ENCODE data around the gene IL1RAP. TPM values are rescaled to one million over a fixed set of nuclear protein-coding genes. Genes with fewer than 3 reads are reported as not detected.

The IL1RAP gene
- total and polyA plus RNA-seq, 2 experiments from 2014 or later = 3.6 to 5.0 TPM

DNA sequence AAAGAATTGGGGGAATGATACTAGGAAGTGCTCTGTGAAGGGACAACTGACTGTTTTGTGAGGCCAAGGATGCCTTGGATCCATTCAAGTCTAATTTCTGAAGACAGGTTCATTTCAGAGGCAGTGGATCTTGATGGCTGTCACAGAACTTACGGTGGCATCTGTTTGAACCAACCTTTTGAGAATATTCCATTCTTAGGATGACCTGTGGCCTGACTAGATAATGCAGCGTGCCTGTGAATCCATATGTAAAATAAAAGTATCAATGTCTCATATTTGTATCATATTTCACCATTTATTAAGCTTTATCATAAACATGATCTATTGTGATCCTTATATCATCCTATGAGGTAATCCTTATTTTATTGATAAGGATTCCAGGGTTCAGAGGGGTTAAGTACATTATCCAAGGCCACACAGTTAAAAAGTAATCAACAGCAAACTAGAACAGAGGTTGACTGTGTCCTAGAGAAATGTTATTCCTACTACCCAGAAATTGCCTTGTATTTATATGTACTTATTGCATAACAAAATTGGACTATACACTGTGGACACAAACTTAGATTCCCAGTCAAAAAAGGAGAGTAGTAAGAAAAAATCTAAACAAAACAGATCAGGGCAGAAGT lies 34.3 kb downstream of the IL1RAP start (continued):
- TF ChIP-seq, protein P1, sequence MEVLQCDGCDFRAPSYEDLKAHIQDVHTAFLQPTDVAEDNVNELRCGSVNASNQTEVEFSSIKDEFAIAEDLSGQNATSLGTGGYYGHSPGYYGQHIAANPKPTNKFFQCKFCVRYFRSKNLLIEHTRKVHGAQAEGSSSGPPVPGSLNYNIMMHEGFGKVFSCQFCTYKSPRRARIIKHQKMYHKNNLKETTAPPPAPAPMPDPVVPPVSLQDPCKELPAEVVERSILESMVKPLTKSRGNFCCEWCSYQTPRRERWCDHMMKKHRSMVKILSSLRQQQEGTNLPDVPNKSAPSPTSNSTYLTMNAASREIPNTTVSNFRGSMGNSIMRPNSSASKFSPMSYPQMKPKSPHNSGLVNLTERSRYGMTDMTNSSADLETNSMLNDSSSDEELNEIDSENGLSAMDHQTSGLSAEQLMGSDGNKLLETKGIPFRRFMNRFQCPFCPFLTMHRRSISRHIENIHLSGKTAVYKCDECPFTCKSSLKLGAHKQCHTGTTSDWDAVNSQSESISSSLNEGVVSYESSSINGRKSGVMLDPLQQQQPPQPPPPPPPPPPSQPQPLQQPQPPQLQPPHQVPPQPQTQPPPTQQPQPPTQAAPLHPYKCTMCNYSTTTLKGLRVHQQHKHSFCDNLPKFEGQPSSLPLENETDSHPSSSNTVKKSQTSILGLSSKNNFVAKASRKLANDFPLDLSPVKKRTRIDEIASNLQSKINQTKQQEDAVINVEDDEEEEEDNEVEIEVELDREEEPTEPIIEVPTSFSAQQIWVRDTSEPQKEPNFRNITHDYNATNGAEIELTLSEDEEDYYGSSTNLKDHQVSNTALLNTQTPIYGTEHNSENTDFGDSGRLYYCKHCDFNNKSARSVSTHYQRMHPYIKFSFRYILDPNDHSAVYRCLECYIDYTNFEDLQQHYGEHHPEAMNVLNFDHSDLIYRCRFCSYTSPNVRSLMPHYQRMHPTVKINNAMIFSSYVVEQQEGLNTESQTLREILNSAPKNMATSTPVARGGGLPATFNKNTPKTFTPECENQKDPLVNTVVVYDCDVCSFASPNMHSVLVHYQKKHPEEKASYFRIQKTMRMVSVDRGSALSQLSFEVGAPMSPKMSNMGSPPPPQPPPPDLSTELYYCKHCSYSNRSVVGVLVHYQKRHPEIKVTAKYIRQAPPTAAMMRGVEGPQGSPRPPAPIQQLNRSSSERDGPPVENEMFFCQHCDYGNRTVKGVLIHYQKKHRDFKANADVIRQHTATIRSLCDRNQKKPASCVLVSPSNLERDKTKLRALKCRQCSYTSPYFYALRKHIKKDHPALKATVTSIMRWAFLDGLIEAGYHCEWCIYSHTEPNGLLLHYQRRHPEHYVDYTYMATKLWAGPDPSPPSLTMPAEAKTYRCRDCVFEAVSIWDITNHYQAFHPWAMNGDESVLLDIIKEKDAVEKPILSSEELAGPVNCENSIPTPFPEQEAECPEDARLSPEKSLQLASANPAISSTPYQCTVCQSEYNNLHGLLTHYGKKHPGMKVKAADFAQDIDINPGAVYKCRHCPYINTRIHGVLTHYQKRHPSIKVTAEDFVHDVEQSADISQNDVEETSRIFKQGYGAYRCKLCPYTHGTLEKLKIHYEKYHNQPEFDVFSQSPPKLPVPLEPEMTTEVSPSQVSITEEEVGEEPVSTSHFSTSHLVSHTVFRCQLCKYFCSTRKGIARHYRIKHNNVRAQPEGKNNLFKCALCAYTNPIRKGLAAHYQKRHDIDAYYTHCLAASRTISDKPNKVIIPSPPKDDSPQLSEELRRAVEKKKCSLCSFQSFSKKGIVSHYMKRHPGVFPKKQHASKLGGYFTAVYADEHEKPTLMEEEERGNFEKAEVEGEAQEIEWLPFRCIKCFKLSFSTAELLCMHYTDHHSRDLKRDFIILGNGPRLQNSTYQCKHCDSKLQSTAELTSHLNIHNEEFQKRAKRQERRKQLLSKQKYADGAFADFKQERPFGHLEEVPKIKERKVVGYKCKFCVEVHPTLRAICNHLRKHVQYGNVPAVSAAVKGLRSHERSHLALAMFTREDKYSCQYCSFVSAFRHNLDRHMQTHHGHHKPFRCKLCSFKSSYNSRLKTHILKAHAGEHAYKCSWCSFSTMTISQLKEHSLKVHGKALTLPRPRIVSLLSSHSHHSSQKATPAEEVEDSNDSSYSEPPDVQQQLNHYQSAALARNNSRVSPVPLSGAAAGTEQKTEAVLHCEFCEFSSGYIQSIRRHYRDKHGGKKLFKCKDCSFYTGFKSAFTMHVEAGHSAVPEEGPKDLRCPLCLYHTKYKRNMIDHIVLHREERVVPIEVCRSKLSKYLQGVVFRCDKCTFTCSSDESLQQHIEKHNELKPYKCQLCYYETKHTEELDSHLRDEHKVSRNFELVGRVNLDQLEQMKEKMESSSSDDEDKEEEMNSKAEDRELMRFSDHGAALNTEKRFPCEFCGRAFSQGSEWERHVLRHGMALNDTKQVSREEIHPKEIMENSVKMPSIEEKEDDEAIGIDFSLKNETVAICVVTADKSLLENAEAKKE (CRISPR knock-in tag; IDR thresholded peaks at IDR 0.05) = no peak
- no peak for TF ChIP-seq CREB1 (CRISPR knock-in tag; IDR thresholded peaks at IDR 0.05; ENCODE audit: low read depth)
- TF ChIP-seq STAT1 (IDR thresholded peaks at IDR 0.05; ENCODE audit: unreplicated experiment) = no peak
- no peak for TF ChIP-seq ZNF331 (CRISPR knock-in tag; IDR thresholded peaks at IDR 0.05; ENCODE audit: low read depth)

GRCh38 chr3:190552021-190552420 lies 38.1 kb downstream of the IL1RAP start:
- H3K4me2 ChIP-seq = no peak overlapping the region
- ATAC-seq (no peak), DNase-seq (ENCODE audit: low spot score) (no peak)
- H4K20me1 ChIP-seq (replicated peaks; ENCODE audit: insufficient read depth) = no peaks in the 10 kb centered on the region
- H3K9me2 ChIP-seq (ENCODE audit: insufficient read depth) = no peaks in the 10 kb centered on the region
- peaks cover 23% of the 10 kb centered on the region for H3K4me1 ChIP-seq (ENCODE audit: insufficient read depth)
- Mint-ChIP-seq H3K4me3 (peak overlapping the region; percentile 75; the same call in 2 of the 3 replicates), H3K4me1 (peaks cover 36% of the 10 kb centered on the region), H3K27ac (peak overlapping the region; percentile 98), H3K27me3 (ENCODE audit: insufficient read depth, low read depth, poor library complexity) (peaks cover 8% of the 10 kb centered on the region), H3K9me3 (peaks cover 20% of the 10 kb centered on the region), H3K36me3 (ENCODE audit: low read depth) (peaks cover 35% of the 10 kb centered on the region)
- no peaks in the 10 kb centered on the region for H3K27me3 ChIP-seq (ENCODE audit: insufficient read depth)
- no peak overlapping the region for H2AFZ ChIP-seq
- no peak overlapping the region; the same call in 1 of the 2 replicates for H3K27ac ChIP-seq (ENCODE audit: low read depth)
- no peak overlapping the region for H3K4me3 ChIP-seq
- no peaks in the 10 kb centered on the region for H3F3A ChIP-seq (replicated peaks; ENCODE audit: low read depth)
- no peaks in the 10 kb centered on the region for H3K79me2 ChIP-seq (replicated peaks; ENCODE audit: insufficient read depth)
- H3K36me3 ChIP-seq (ENCODE audit: insufficient read depth) = peaks cover 7% of the 10 kb centered on the region; the same call in 1 of the 2 replicates
- TF ChIP-seq JUNB (IDR thresholded peaks at IDR 0.05; ENCODE audit: unreplicated experiment) = no peak
- no peak for TF ChIP-seq ZNF331 (CRISPR knock-in tag; IDR thresholded peaks at IDR 0.05; ENCODE audit: low read depth)
- TF ChIP-seq POLR2AphosphoS5 (IDR thresholded peaks at IDR 0.05; ENCODE audit: low read depth) = no peak
- TF ChIP-seq CTCF (conservative IDR thresholded peaks at IDR 0.05; ENCODE audit: low read depth in 2 of 2) = no peak
- TF ChIP-seq EZH2phosphoT487 (IDR thresholded peaks at IDR 0.05; ENCODE audit: unreplicated experiment) = no peak
